Measurements from ENCODE around the gene SNRPB2.

DNA sequence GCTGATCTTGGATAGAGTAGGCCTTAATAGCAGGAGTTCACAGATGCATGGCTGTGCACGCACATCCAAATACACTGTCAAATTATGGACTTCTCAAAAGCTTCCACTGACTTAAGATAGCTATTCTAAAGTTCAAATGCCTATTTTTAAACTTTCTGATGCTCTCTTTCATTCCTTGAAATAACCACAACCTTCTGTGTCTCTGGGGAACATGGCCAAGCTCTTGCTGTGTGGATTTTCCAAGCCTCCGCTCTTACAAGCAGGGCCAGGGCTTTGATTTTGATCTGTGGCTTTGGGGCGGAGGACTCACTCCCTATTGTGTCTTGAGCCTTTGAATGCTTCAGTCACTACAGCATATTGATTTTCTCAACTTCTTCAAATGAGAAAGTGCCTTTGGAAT is 35.7 kb upstream of the SNRPB2 start:
- TF ChIP-seq, protein P1, sequence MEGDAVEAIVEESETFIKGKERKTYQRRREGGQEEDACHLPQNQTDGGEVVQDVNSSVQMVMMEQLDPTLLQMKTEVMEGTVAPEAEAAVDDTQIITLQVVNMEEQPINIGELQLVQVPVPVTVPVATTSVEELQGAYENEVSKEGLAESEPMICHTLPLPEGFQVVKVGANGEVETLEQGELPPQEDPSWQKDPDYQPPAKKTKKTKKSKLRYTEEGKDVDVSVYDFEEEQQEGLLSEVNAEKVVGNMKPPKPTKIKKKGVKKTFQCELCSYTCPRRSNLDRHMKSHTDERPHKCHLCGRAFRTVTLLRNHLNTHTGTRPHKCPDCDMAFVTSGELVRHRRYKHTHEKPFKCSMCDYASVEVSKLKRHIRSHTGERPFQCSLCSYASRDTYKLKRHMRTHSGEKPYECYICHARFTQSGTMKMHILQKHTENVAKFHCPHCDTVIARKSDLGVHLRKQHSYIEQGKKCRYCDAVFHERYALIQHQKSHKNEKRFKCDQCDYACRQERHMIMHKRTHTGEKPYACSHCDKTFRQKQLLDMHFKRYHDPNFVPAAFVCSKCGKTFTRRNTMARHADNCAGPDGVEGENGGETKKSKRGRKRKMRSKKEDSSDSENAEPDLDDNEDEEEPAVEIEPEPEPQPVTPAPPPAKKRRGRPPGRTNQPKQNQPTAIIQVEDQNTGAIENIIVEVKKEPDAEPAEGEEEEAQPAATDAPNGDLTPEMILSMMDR (conservative IDR thresholded peaks at IDR 0.05; ENCODE audit: low read length) = no peak
- no peak for TF ChIP-seq EZH2phosphoT487 (IDR thresholded peaks at IDR 0.05; ENCODE audit: borderline replicate concordance, low read depth, low read length)

Measured in OCI-LY7 (cell line).